Cardiac muscle cell (in vitro differentiated cells and primary cell): Measurements from ENCODE around the gene BMF. TPM values are rescaled to one million over a fixed set of nuclear protein-coding genes. Genes with fewer than 3 reads are reported as not detected.

Experiments used
- DNase-seq, 2 donors: peaks; one replicate each; pipeline versions ENCODE4 v3.0.0 to v3.0.0-alpha.2; 2010 to 2017; ENCODE audit warnings: low read depth in 1 of 2, low spot score in 1 of 2
- H3K27ac ChIP-seq: fragments of 200-600 bp; sonication (generic); 2 replicates; pipeline ENCODE4 v1.5.1; 2016
- H3K27me3 ChIP-seq: fragments of 200-600 bp; sonication (generic); 2 replicates; pipeline ENCODE4 v1.6.0; 2016; ENCODE audit warnings: control low read depth
- H3K36me3 ChIP-seq: fragments of 200-600 bp; sonication (generic); 2 replicates; pipeline ENCODE4 v1.5.1; 2016; ENCODE audit warnings: control low read depth
- H3K4me1 ChIP-seq: fragments of 200-600 bp; sonication (generic); 2 replicates; pipeline ENCODE4 v1.8.1; 2017; ENCODE audit warnings: low read depth, mild to moderate bottlenecking, mixed run types
- H3K4me3 ChIP-seq: fragments of 200-600 bp; sonication (generic); 2 replicates; pipeline ENCODE4 v1.5.1; 2016; ENCODE audit warnings: mild to moderate bottlenecking
- H3K9me3 ChIP-seq: fragments of 200-600 bp; sonication (generic); 2 replicates; pipeline ENCODE4 v1.5.1; 2017; ENCODE audit warnings: low read depth, mild to moderate bottlenecking, control low read depth
- polyA plus RNA-seq: library from polyadenylated mRNA; unstranded; fragments of >200 nt; fragmentation: Nextera tagmentation; extraction: Ambion mirVana; gene quantifications from 2 replicates; pipeline ENCODE4 v1.2.1, GENCODE V29; 2016
- total RNA-seq: library from RNA; depleted of rRNA; stranded (reverse); fragments of >200 nt; gene quantifications from 2 replicates; pipeline ENCODE4 v1.2.3, GENCODE V29; 2016
- TF ChIP-seq, protein P1 (sequence below): IDR thresholded peaks from 2 replicates; pipeline ENCODE4 v1.5.1; 2012; ENCODE audit warnings: low read depth, mild to moderate bottlenecking, low read length

Gene BMF
- total and polyA plus RNA-seq, 2 experiments from 2014 or later: 8.1 to 56.1 TPM

DNA sequence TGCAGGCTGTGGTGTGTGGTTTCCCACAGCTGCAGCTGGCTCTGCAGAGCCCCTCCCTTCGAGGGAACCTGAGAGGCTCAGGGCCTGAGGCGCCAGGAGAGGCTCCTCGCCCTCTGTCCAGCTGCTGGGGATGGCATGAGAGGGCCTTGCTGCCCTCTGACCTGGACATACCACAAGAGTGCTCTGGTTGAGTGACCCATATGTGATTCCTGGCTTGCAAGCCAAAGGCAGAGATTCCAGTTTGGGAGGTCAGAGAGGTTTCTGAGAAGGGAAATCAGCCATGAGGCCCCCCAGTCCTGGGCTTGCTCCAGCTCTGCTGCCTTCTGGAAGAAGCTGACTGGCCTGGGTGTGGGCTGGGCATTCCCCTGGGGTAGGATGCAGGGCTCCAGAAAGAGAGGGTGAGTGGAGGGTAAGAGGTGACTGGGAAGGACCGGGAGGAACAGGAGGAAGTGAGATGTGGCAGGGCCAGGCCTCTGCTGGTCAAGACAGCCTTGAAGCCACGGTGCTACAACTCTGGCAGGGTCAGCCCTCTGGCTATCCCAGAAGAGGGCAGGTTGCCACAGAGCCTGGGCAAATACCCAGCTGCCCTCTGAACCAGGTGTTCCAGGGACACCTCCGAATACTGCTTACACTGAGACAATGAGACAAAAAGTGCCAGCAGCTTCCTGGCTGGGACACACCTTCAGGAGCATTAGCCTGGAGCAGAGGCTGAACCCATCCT is 53.7 kb downstream of the BMF start:
- no peak for DNase-seq
- H3K27me3 ChIP-seq: no peaks in the 10 kb centered on the region
- H3K36me3 ChIP-seq: no peaks in the 10 kb centered on the region
- peak overlapping the region; percentile 47 for H3K27ac ChIP-seq
- TF ChIP-seq, protein P1, sequence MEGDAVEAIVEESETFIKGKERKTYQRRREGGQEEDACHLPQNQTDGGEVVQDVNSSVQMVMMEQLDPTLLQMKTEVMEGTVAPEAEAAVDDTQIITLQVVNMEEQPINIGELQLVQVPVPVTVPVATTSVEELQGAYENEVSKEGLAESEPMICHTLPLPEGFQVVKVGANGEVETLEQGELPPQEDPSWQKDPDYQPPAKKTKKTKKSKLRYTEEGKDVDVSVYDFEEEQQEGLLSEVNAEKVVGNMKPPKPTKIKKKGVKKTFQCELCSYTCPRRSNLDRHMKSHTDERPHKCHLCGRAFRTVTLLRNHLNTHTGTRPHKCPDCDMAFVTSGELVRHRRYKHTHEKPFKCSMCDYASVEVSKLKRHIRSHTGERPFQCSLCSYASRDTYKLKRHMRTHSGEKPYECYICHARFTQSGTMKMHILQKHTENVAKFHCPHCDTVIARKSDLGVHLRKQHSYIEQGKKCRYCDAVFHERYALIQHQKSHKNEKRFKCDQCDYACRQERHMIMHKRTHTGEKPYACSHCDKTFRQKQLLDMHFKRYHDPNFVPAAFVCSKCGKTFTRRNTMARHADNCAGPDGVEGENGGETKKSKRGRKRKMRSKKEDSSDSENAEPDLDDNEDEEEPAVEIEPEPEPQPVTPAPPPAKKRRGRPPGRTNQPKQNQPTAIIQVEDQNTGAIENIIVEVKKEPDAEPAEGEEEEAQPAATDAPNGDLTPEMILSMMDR: no peak
- H3K9me3 ChIP-seq: no peaks in the 10 kb centered on the region
- peaks cover 9% of the 10 kb centered on the region for H3K4me1 ChIP-seq
- H3K4me3 ChIP-seq: no peak overlapping the region

DNA sequence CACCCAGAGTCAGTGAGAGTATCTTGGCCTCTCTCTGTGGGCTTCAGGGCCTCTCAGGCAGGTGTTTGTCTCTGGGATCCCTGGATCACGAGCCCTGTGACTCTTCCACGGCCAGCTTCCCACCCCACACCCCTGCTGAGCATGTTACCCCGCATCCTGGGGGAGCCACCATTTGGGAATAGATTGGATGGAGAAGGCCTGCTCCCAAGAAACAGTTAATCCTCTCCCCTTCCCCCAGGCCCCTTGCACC is 54.1 kb downstream of the BMF start:
- Histone ChIP-seq H3K27me3 (no peaks in the 10 kb centered on the region), H3K36me3 (no peaks in the 10 kb centered on the region), H3K4me3 (no peak overlapping the region), H3K4me1 (peaks cover 9% of the 10 kb centered on the region), H3K9me3 (no peaks in the 10 kb centered on the region), H3K27ac (peak overlapping the region; percentile 47)
- no peak for DNase-seq
- TF ChIP-seq, protein P1: no peak

DNA sequence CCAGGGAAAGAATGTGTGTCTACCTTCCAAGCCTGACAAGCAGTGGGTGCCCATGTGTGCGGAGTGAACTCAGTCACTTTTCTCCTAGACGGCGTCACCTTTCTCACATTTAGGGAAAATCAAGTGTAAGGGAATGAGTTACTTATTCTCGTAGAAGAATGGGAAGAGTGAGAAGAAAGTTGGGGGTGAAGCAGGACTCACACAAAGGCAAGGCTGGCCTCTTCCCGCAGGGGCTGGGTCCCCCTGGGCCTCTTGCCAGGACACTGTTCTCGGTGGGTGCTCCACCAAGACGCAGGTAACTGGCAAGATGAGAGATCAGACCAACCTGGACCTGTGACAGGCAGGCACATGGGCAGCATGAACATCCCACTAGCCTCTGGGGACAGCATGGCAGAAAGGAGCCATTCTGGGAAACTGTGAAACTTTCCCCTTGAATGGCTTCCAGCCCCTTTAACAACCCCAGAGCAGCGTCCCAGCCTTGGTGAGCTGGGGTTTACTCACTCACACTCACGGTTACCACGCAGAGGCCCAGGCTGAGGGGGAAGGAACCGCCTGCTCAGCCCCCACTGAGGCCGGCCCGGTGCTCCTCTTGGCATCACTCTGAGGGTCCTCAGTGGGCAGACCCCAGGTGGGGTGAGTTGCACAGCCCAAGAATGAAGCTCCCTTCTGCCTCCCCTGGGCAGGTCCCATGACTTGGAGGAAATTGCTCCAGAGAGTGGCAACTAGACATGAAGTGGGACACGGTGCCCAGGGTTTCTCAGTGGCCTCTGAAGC is 54.7 kb downstream of the BMF start:
- Histone ChIP-seq H3K4me3 (no peak overlapping the region), H3K4me1 (peaks cover 9% of the 10 kb centered on the region), H3K27me3 (no peaks in the 10 kb centered on the region), H3K27ac (no peak overlapping the region), H3K36me3 (no peaks in the 10 kb centered on the region), H3K9me3 (no peaks in the 10 kb centered on the region)
- TF ChIP-seq, protein P1: no peak
- no peak for DNase-seq

DNA sequence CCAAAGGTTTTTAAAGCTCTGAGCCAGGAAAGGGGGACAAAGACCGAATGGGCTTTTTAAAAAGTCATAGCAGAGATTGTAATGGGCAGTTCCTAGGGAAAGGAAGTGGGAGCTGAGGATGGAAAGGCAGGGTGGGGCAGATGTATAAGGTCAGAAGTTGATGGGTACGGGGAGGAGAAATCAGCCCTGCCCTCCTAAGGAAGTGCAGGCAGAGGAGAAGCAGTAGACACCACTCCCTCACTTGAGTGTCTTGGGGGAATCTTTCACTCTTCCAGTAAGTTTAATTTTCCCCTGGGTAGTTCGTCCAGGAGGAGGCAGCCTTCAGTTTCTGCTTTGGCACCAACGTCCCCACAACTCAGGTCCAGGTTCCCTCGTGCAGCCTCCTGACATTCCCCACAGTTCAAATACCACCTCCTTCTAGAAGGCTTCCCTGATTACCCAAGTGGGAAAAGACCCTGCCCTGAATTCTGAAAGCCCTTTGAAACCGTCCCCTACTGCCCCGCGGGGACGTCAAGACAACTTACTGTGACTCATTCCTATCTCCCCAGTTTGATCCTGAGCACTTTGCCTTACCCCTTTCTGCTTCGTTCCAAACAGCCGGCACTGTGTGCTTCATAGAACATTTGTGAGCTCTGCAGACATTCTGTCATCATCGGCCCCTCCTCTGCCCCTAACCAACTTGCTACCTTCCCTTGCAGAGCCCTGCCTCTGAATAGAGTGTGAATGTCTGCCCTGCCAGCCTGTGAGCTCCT is 55.4 kb downstream of the BMF start:
- Histone ChIP-seq H3K36me3 (no peaks in the 10 kb centered on the region), H3K9me3 (no peaks in the 10 kb centered on the region), H3K4me1 (peaks cover 14% of the 10 kb centered on the region), H3K27me3 (no peaks in the 10 kb centered on the region), H3K27ac (no peak overlapping the region), H3K4me3 (no peak overlapping the region)
- no peak for DNase-seq
- TF ChIP-seq, protein P1: no peak

DNA sequence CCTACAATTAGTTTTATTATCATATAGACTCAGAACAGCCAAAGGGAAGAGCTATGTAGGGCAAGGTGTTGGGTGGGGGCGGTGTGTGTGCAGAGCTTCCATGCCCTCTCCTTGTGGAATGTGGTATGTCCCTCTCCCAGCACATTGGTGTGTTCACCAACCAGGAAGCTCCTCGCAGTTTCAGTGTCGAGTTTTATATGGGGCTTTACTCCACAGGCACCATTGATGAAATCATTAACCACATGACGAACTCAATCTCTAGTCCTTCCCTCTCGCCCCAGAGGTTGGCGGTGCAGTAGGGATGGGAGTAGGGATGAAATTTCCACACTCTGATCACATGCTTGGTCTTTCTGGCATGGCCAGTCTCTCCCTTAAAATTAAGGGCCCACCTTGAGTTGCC is 56.1 kb downstream of the BMF start:
- H3K4me3 ChIP-seq: no peak overlapping the region
- no peak overlapping the region for H3K27ac ChIP-seq
- H3K27me3 ChIP-seq: no peaks in the 10 kb centered on the region
- H3K36me3 ChIP-seq: no peaks in the 10 kb centered on the region
- DNase-seq: no peak
- TF ChIP-seq, protein P1: no peak
- peaks cover 14% of the 10 kb centered on the region for H3K4me1 ChIP-seq
- no peaks in the 10 kb centered on the region for H3K9me3 ChIP-seq
